ENCODE data around the gene ASF1B. TPM values are rescaled to one million over a fixed set of nuclear protein-coding genes. Genes with fewer than 3 reads are reported as not detected.

Gene ASF1B
- total and polyA plus RNA-seq, 2 donors (not counting 3 experiments of a cell fraction or from before 2014, with no cell fraction given) = 39.1 to 42.4 TPM

DNA sequence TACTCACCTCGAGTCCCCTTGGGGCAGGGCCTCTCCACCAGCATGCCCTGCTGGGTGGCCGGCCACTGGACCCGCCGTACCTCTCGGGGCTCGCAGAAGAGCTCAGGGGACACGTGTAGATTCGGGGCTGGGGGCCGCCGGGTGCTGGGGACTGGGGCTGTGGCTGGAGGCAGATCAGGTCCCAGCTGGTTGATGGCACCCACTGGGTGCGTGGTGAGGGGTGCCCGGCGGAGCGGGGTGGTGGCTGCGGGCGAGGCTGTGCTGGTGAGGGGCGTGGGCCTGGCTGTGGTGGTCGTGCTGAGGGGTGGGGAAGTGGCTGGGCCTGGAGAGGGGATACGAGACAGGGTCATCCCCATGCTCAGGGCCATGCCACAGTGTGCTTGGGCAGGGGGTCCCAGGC lies 24.9 kb upstream of the ASF1B start:
- dilution Hi-C loops (cut with MboI; ENCODE audit: extremely low pct_ligation_motif_present, low sequenced_read_pairs) (no loop called here), intact Hi-C loops (cut with micrococcal nuclease) (no loop called here)
- Histone ChIP-seq H3K4me1 (ENCODE audit: control insufficient read depth, extremely low read depth, insufficient read depth, low read length) (no peaks in the 10 kb centered on the region), H3K36me3 (ENCODE audit: control insufficient read depth in 2 of 2, extremely low read depth in 1 of 2, insufficient read depth in 2 of 2, low read length in 2 of 2) (peaks cover 0 to 9% of the 10 kb centered on the region in 2 experiments), H3K4me2 (ENCODE audit: insufficient read depth, low read length) (no peak overlapping the region), H3K27ac (ENCODE audit: insufficient read depth, low read depth, low read length) (no peak overlapping the region), H3K4me3 (replicated peaks in 1 of 3; ENCODE audit: insufficient read depth in 1 of 3, low read depth in 1 of 3, low read length in 3 of 3) (no peak overlapping the region), H4K20me1 (replicated peaks; ENCODE audit: control insufficient read depth, extremely low read depth, insufficient read depth, low read length) (no peaks in the 10 kb centered on the region), H3K9ac (replicated peaks; ENCODE audit: extremely low read depth, insufficient read depth, low read length) (no peak overlapping the region), H3K79me2 (ENCODE audit: control insufficient read depth, insufficient read depth, low read length) (no peaks in the 10 kb centered on the region), H3K27me3 (ENCODE audit: control insufficient read depth in 2 of 2, insufficient read depth in 2 of 2, low read length in 2 of 2) (no peaks in the 10 kb centered on the region), H3K9me3 (replicated peaks; ENCODE audit: control insufficient read depth, insufficient read depth, low read length) (no peaks in the 10 kb centered on the region), H3K9me1 (replicated peaks; ENCODE audit: control insufficient read depth, extremely low read depth, insufficient read depth, low read length) (no peaks in the 10 kb centered on the region), H2AFZ (ENCODE audit: low read depth, low read length) (no peak overlapping the region)
- no TSS peak for BruUV-seq (replicated peaks)
- CTCF ChIA-PET = interaction anchor here (0.5 to 3.0 kb wide), 2 partner anchors 14 to 271 kb away, joined by 3 to 11 read pairs; no protein-coding TSS in a partner anchor
- FAIRE-seq = no peak
- POLR2A ChIA-PET = no interaction called here
- no peak for TF ChIP-seq POLR2A (IDR thresholded peaks at IDR 0.05; ENCODE audit: low read depth, low read length)
- DNase-seq (ENCODE audit: low read depth, low spot score) = no peak

DNA sequence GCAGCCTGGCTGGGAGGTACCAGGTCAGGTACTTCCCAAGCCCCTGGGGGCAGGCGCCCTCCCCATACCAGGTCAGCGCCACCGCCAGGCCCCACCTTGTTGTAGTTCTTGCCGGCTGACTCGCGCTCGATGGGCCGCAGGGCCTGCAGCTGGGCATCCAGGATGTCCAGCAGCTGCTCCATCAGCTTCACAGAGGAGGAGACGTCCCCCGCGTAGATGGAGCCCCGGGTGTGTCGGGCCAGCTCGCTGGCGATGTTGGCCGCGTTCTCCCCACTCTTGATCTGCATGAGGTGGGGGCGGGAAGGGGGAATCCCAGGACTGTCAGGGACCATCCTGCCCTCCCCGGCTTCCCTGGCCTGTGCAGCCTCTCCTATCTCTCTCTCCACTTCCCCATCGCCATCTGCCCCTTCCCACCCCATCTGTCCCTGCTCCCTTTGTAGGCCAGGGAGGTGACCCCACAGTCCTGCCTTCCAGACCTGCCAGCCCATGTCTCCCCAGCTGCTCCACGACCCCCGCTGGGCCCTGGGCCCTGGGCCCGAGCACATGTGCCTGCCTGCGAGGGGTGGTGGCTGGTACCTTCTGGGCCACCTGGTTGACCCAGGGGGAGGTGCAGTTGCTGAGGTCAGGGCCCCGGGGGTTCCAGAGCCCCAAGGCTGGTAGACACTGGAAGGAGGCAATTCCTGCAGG lies 23.8 kb upstream of the ASF1B start:
- CTCF ChIA-PET = interaction anchor here (3.0 kb wide), 1 partner anchor 12 kb away, joined by 11 read pairs; no protein-coding TSS in a partner anchor
- no TSS peak for BruUV-seq (replicated peaks)

More for the DNA sequence above, 23.8 kb upstream of the ASF1B start:
- Histone ChIP-seq H2AFZ (ENCODE audit: low read depth, low read length) (no peak overlapping the region), H3K27me3 (ENCODE audit: control insufficient read depth in 2 of 2, insufficient read depth in 2 of 2, low read length in 2 of 2) (no peaks in the 10 kb centered on the region), H3K36me3 (ENCODE audit: control insufficient read depth in 2 of 2, extremely low read depth in 1 of 2, insufficient read depth in 2 of 2, low read length in 2 of 2) (peaks cover 2 to 15% of the 10 kb centered on the region in 2 experiments), H3K9me3 (replicated peaks; ENCODE audit: control insufficient read depth, insufficient read depth, low read length) (no peaks in the 10 kb centered on the region), H3K4me2 (ENCODE audit: insufficient read depth, low read length) (no peak overlapping the region), H3K79me2 (ENCODE audit: control insufficient read depth, insufficient read depth, low read length) (no peaks in the 10 kb centered on the region), H4K20me1 (replicated peaks; ENCODE audit: control insufficient read depth, extremely low read depth, insufficient read depth, low read length) (no peaks in the 10 kb centered on the region), H3K4me3 (replicated peaks in 1 of 3; ENCODE audit: insufficient read depth in 1 of 3, low read depth in 1 of 3, low read length in 3 of 3) (no peak overlapping the region), H3K9me1 (replicated peaks; ENCODE audit: control insufficient read depth, extremely low read depth, insufficient read depth, low read length) (no peaks in the 10 kb centered on the region), H3K4me1 (ENCODE audit: control insufficient read depth, extremely low read depth, insufficient read depth, low read length) (no peaks in the 10 kb centered on the region), H3K27ac (ENCODE audit: insufficient read depth, low read depth, low read length) (no peak overlapping the region), H3K9ac (replicated peaks; ENCODE audit: extremely low read depth, insufficient read depth, low read length) (no peak overlapping the region)
- no peak for TF ChIP-seq POLR2AphosphoS5 (IDR thresholded peaks at IDR 0.05; ENCODE audit: insufficient read depth, low read depth, low read length)
- no peak for TF ChIP-seq JUN (IDR thresholded peaks at IDR 0.05; ENCODE audit: borderline replicate concordance, insufficient read depth, insufficient read length, low read depth)
- no peak for TF ChIP-seq MYC (IDR thresholded peaks at IDR 0.05; ENCODE audit: low read depth, low read length)
- TF ChIP-seq POLR2A (IDR thresholded peaks at IDR 0.05; ENCODE audit: low read depth, low read length) = no peak
- TF ChIP-seq, protein P1, sequence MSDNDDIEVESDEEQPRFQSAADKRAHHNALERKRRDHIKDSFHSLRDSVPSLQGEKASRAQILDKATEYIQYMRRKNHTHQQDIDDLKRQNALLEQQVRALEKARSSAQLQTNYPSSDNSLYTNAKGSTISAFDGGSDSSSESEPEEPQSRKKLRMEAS (IDR thresholded peaks at IDR 0.05; ENCODE audit: insufficient read depth, insufficient read length) = no peak
- no peak for TF ChIP-seq EZH2 (IDR thresholded peaks at IDR 0.05; ENCODE audit: borderline replicate concordance, low read depth, low read length, severe bottlenecking)
- TF ChIP-seq FOS (IDR thresholded peaks at IDR 0.05; ENCODE audit: borderline replicate concordance, insufficient read depth, low read length) = no peak
- TF ChIP-seq, protein P2, sequence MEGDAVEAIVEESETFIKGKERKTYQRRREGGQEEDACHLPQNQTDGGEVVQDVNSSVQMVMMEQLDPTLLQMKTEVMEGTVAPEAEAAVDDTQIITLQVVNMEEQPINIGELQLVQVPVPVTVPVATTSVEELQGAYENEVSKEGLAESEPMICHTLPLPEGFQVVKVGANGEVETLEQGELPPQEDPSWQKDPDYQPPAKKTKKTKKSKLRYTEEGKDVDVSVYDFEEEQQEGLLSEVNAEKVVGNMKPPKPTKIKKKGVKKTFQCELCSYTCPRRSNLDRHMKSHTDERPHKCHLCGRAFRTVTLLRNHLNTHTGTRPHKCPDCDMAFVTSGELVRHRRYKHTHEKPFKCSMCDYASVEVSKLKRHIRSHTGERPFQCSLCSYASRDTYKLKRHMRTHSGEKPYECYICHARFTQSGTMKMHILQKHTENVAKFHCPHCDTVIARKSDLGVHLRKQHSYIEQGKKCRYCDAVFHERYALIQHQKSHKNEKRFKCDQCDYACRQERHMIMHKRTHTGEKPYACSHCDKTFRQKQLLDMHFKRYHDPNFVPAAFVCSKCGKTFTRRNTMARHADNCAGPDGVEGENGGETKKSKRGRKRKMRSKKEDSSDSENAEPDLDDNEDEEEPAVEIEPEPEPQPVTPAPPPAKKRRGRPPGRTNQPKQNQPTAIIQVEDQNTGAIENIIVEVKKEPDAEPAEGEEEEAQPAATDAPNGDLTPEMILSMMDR (IDR thresholded peaks at IDR 0.05; ENCODE audit: extremely low read depth in 1 of 2, insufficient read depth in 1 of 2, low read depth in 1 of 2, low read length in 2 of 2) = no peak
- TF ChIP-seq GATA2 (IDR thresholded peaks at IDR 0.05; ENCODE audit: insufficient read depth, insufficient read length, low read depth, low read length) = no peak
- FAIRE-seq = no peak
- intact Hi-C loops (cut with micrococcal nuclease) = no loop called here
- POLR2A ChIA-PET = no interaction called here
- DNase-seq (ENCODE audit: low read depth, low spot score) = no peak
- dilution Hi-C loops (cut with MboI; ENCODE audit: extremely low pct_ligation_motif_present, low sequenced_read_pairs) = no loop called here
